Activated CD4-positive, alpha-beta T cell treated with anti-CD3 and anti-CD28 coated beads, Interleukin-2, amount 10 ng/mL, durations not matched to agents 7 days and 5 days (primary cell): ENCODE results near the gene RAC3. TPM values are rescaled to one million over a fixed set of nuclear protein-coding genes. Genes with fewer than 3 reads are reported as not detected.

Source experiments
- CTCF ChIA-PET: fragments of 350-600 bp; sonication (Branson Sonifier 250); formaldehyde crosslinking; loops from one replicate; lab custom pipeline; 2021; ENCODE audit warnings: antibody characterized with exemption; lab: Charles Lee
- POLR2A ChIA-PET: fragments of 350-600 bp; sonication (Branson Sonifier 250); formaldehyde crosslinking; loops from one replicate; lab custom pipeline; 2021; ENCODE audit warnings: antibody characterized with exemption; lab: Charles Lee
- DNase-seq: peaks from one replicate; pipeline ENCODE4 v3.0.0-alpha.2; 2020
- H3K27ac Mint-ChIP-seq: one replicate; pipeline ENCODE4 v1.8.0; 2021; ENCODE audit warnings: mild to moderate bottlenecking, moderate library complexity, mixed read lengths
- H3K27me3 Mint-ChIP-seq: one replicate; pipeline ENCODE4 v1.8.0; 2021; ENCODE audit warnings: mixed read lengths
- H3K36me3 Mint-ChIP-seq: one replicate; pipeline ENCODE4 v1.8.0; 2021; ENCODE audit warnings: low read depth, mixed read lengths
- H3K4me1 Mint-ChIP-seq: one replicate; pipeline ENCODE4 v1.8.0; 2021; ENCODE audit warnings: mixed read lengths
- H3K4me3 Mint-ChIP-seq: one replicate; pipeline ENCODE4 v1.8.0; 2021; ENCODE audit warnings: mild to moderate bottlenecking, moderate library complexity, mixed read lengths
- H3K9me3 Mint-ChIP-seq: one replicate; pipeline ENCODE4 v1.8.0; 2021; ENCODE audit warnings: mixed read lengths
- total RNA-seq, 2 experiments: library from RNA; stranded (reverse); gene quantifications; one replicate each; pipeline ENCODE4 v1.2.3, GENCODE V29; 2021

Gene RAC3
- total RNA-seq, 2 experiments from 2014 or later: 12.2 to 13.7 TPM

- no peak for DNase-seq
- Mint-ChIP-seq H3K9me3 (no peaks in the 10 kb centered on the region), H3K27me3 (no peaks in the 10 kb centered on the region), H3K4me1 (peaks cover 2% of the 10 kb centered on the region), H3K4me3 (no peak overlapping the region), H3K36me3 (no peaks in the 10 kb centered on the region), H3K27ac (no peak overlapping the region)
- ChIA-PET POLR2A (no interaction called here), CTCF (interaction anchor here (1.1 kb wide), 1 partner anchor 231 kb away, joined by 5 read pairs; no protein-coding TSS in a partner anchor)
These were observed 36.6 kb upstream of the RAC3 start for GRCh38 chr17:81994593-81995462.

GRCh38 chr17:81995463-81996231 is 35.8 kb upstream of the RAC3 start:
- Mint-ChIP-seq H3K4me1 (peaks cover 2% of the 10 kb centered on the region), H3K9me3 (no peaks in the 10 kb centered on the region), H3K27me3 (no peaks in the 10 kb centered on the region), H3K27ac (no peak overlapping the region), H3K4me3 (no peak overlapping the region), H3K36me3 (no peaks in the 10 kb centered on the region)
- DNase-seq: no peak
- POLR2A ChIA-PET: no interaction called here
- CTCF ChIA-PET: interaction anchor here (2.4 kb wide), 1 partner anchor 36 kb away, joined by 10 read pairs; no protein-coding TSS in a partner anchor

GRCh38 chr17:81996232-81996756 is 35.2 kb upstream of the RAC3 start:
- H3K9me3 Mint-ChIP-seq: no peaks in the 10 kb centered on the region
- H3K4me1 Mint-ChIP-seq: no peaks in the 10 kb centered on the region
- no peaks in the 10 kb centered on the region for H3K36me3 Mint-ChIP-seq
- no peak for DNase-seq
- CTCF ChIA-PET: interaction anchor here (0.9 to 2.4 kb wide), 3 partner anchors 10 to 37 kb away, joined by 4 to 10 read pairs (median 6); no protein-coding TSS in a partner anchor
- POLR2A ChIA-PET: no interaction called here
- no peak overlapping the region for H3K27ac Mint-ChIP-seq
- H3K4me3 Mint-ChIP-seq: no peak overlapping the region
- H3K27me3 Mint-ChIP-seq: no peaks in the 10 kb centered on the region

- Mint-ChIP-seq H3K4me3 (no peak overlapping the region), H3K9me3 (no peaks in the 10 kb centered on the region)
- CTCF ChIA-PET: interaction anchor here (0.9 to 2.4 kb wide), 3 partner anchors 11 to 37 kb away, joined by 4 to 10 read pairs (median 6); no protein-coding TSS in a partner anchor
These were observed 34.6 kb upstream of the RAC3 start for GRCh38 chr17:81996757-81997441.

GRCh38 chr17:81998212-81998611 is 33.3 kb upstream of the RAC3 start:
- POLR2A ChIA-PET: no interaction called here
- no peak for DNase-seq
- Mint-ChIP-seq H3K9me3 (no peaks in the 10 kb centered on the region), H3K27ac (no peak overlapping the region), H3K4me1 (no peaks in the 10 kb centered on the region), H3K4me3 (no peak overlapping the region), H3K27me3 (no peaks in the 10 kb centered on the region), H3K36me3 (no peaks in the 10 kb centered on the region)
- CTCF ChIA-PET: no interaction called here

More at GRCh38 chr17:81996757-81997441, 34.6 kb upstream of the RAC3 start:
- POLR2A ChIA-PET: no interaction called here
- Mint-ChIP-seq H3K27me3 (no peaks in the 10 kb centered on the region), H3K4me1 (no peaks in the 10 kb centered on the region), H3K36me3 (no peaks in the 10 kb centered on the region), H3K27ac (no peak overlapping the region)
- no peak for DNase-seq

GRCh38 chr17:81998691-81999438 is 32.6 kb upstream of the RAC3 start:
- Mint-ChIP-seq H3K4me3 (no peak overlapping the region), H3K4me1 (no peaks in the 10 kb centered on the region), H3K27me3 (no peaks in the 10 kb centered on the region), H3K36me3 (no peaks in the 10 kb centered on the region), H3K9me3 (no peaks in the 10 kb centered on the region), H3K27ac (no peak overlapping the region)
- ChIA-PET POLR2A (no interaction called here), CTCF (interaction anchor here (0.5 kb wide), 1 partner anchor 13 kb away, joined by 3 read pairs; no protein-coding TSS in a partner anchor)
- no peak for DNase-seq

- Mint-ChIP-seq H3K4me3 (no peak overlapping the region), H3K36me3 (no peaks in the 10 kb centered on the region), H3K9me3 (no peaks in the 10 kb centered on the region), H3K27me3 (no peaks in the 10 kb centered on the region), H3K27ac (no peak overlapping the region), H3K4me1 (no peaks in the 10 kb centered on the region)
- CTCF ChIA-PET: no interaction called here
- POLR2A ChIA-PET: no interaction called here
- no peak for DNase-seq
These were observed 31.9 kb upstream of the RAC3 start for GRCh38 chr17:81999587-81999975.

GRCh38 chr17:81999976-82000802 is 31.3 kb upstream of the RAC3 start:
- CTCF ChIA-PET: no interaction called here
- Mint-ChIP-seq H3K4me1 (no peaks in the 10 kb centered on the region), H3K27me3 (no peaks in the 10 kb centered on the region), H3K36me3 (no peaks in the 10 kb centered on the region), H3K4me3 (no peak overlapping the region), H3K9me3 (no peaks in the 10 kb centered on the region), H3K27ac (no peak overlapping the region)
- POLR2A ChIA-PET: no interaction called here
- DNase-seq: no peak

GRCh38 chr17:82000803-82001570 is 30.5 kb upstream of the RAC3 start:
- Mint-ChIP-seq H3K27me3 (no peaks in the 10 kb centered on the region), H3K27ac (no peak overlapping the region), H3K9me3 (no peaks in the 10 kb centered on the region), H3K36me3 (no peaks in the 10 kb centered on the region), H3K4me1 (no peaks in the 10 kb centered on the region), H3K4me3 (no peak overlapping the region)
- DNase-seq: no peak
- ChIA-PET POLR2A (no interaction called here), CTCF (no interaction called here)

- Mint-ChIP-seq H3K36me3 (no peaks in the 10 kb centered on the region), H3K4me3 (no peak overlapping the region), H3K4me1 (no peaks in the 10 kb centered on the region), H3K9me3 (no peaks in the 10 kb centered on the region), H3K27me3 (no peaks in the 10 kb centered on the region), H3K27ac (no peak overlapping the region)
- DNase-seq: no peak
- ChIA-PET POLR2A (interaction anchor here (0.7 kb wide), 1 partner anchor 75 kb away, joined by 6 read pairs; no protein-coding TSS in a partner anchor), CTCF (no interaction called here)
These were observed 29.9 kb upstream of the RAC3 start for GRCh38 chr17:82001571-82002056.
